ENCODE results near the gene SPOCK2. TPM values are rescaled to one million over a fixed set of nuclear protein-coding genes. Genes with fewer than 3 reads are reported as not detected.

SPOCK2 gene
- total and polyA plus RNA-seq, 2 donors (not counting 1 experiment from before 2014, with no cell fraction given), result 0.02 to 0.33 TPM

DNA sequence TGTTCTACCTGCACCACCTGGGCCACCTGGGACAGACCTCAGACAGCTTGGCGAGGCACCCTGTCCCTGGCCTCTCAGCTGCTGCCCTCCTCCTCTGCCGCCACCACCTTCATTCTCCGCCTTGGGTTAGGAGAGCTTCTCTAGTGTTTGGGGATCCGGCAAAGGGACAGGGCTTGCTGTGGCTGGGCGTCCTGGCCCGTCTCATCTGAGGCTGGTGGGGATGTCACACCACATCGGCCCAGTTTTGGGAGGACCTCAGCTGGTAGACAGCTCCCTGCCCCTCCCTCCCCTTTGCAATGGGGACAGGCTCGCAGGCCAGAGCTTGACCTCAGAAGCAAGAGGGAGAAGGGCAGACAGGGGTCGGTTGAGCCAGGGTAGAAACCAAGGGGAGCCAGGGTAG is 26.4 kb downstream of the SPOCK2 start:
- Histone ChIP-seq H3K4me2 (ENCODE audit: extremely low read depth, insufficient read depth, low read length) (no peak overlapping the region), H3K9me3 (ENCODE audit: control insufficient read depth, insufficient read depth, low read depth, low read length) (no peaks in the 10 kb centered on the region), H4K20me1 (ENCODE audit: control insufficient read depth, extremely low read depth, insufficient read depth, low read length) (no peaks in the 10 kb centered on the region), H3K27me3 (ENCODE audit: control insufficient read depth, insufficient read depth, low read length) (peaks cover 8% of the 10 kb centered on the region), H3K4me3 (replicated peaks in 1 of 4; ENCODE audit: control extremely low read depth in 1 of 4, insufficient read depth in 1 of 4, low read depth in 3 of 4, low read length in 4 of 4) (no peak overlapping the region), H3K79me2 (ENCODE audit: control insufficient read depth, insufficient read depth, low read length) (no peaks in the 10 kb centered on the region), H3K9ac (ENCODE audit: insufficient read depth, low read length) (no peak overlapping the region), H3K36me3 (ENCODE audit: control insufficient read depth, insufficient read depth, low read length) (no peaks in the 10 kb centered on the region), H3K4me1 (ENCODE audit: control insufficient read depth, extremely low read depth, insufficient read depth, low read length) (no peaks in the 10 kb centered on the region), H3K27ac (ENCODE audit: insufficient read depth, low read length) (no peak overlapping the region), H2AFZ (ENCODE audit: low read length) (no peak overlapping the region)
- TF ChIP-seq, protein P1, sequence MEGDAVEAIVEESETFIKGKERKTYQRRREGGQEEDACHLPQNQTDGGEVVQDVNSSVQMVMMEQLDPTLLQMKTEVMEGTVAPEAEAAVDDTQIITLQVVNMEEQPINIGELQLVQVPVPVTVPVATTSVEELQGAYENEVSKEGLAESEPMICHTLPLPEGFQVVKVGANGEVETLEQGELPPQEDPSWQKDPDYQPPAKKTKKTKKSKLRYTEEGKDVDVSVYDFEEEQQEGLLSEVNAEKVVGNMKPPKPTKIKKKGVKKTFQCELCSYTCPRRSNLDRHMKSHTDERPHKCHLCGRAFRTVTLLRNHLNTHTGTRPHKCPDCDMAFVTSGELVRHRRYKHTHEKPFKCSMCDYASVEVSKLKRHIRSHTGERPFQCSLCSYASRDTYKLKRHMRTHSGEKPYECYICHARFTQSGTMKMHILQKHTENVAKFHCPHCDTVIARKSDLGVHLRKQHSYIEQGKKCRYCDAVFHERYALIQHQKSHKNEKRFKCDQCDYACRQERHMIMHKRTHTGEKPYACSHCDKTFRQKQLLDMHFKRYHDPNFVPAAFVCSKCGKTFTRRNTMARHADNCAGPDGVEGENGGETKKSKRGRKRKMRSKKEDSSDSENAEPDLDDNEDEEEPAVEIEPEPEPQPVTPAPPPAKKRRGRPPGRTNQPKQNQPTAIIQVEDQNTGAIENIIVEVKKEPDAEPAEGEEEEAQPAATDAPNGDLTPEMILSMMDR (conservative IDR thresholded peaks at IDR 0.05 in 1 of 2, IDR thresholded peaks at IDR 0.05 in 1 of 2; ENCODE audit: low read depth in 1 of 2, low read length in 2 of 2), result no peak
- TF ChIP-seq EZH2 (IDR thresholded peaks at IDR 0.05; ENCODE audit: low read length, missing control alignments), result no peak
- DNase-seq (ENCODE audit: low read depth in 2 of 2), result no peak

DNA sequence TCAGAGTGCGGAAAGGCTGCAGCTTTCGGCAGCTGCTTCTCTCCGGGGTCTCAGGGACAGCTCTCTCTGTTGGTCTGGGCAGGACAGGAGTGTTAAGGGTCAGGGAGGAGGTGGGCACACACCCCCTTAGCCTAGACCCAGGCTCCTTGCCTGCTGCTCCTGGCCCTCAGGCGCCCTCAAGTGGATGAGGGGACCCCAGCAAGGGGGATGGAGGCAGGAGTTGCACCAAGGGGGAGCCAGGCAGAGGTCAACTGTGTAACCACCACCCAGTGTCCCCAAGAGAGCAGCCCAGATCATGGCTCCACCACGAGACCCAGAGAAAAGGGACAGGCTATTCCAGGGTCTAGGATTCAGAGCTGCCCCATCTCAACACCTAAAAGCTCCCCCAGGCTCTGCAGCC is 26.9 kb downstream of the SPOCK2 start:
- Histone ChIP-seq H3K4me2 (ENCODE audit: extremely low read depth, insufficient read depth, low read length) (no peak overlapping the region), H4K20me1 (ENCODE audit: control insufficient read depth, extremely low read depth, insufficient read depth, low read length) (no peaks in the 10 kb centered on the region), H3K9me3 (ENCODE audit: control insufficient read depth, insufficient read depth, low read depth, low read length) (no peaks in the 10 kb centered on the region), H3K79me2 (ENCODE audit: control insufficient read depth, insufficient read depth, low read length) (no peaks in the 10 kb centered on the region), H2AFZ (ENCODE audit: low read length) (no peak overlapping the region), H3K27ac (ENCODE audit: insufficient read depth, low read length) (no peak overlapping the region), H3K9ac (ENCODE audit: insufficient read depth, low read length) (no peak overlapping the region), H3K4me3 (replicated peaks in 1 of 4; ENCODE audit: control extremely low read depth in 1 of 4, insufficient read depth in 1 of 4, low read depth in 3 of 4, low read length in 4 of 4) (no peak overlapping the region), H3K4me1 (ENCODE audit: control insufficient read depth, extremely low read depth, insufficient read depth, low read length) (no peaks in the 10 kb centered on the region), H3K36me3 (ENCODE audit: control insufficient read depth, insufficient read depth, low read length) (no peaks in the 10 kb centered on the region), H3K27me3 (ENCODE audit: control insufficient read depth, insufficient read depth, low read length) (peaks cover 8% of the 10 kb centered on the region)
- no peak for DNase-seq (ENCODE audit: low read depth in 2 of 2)
- TF ChIP-seq EZH2 (IDR thresholded peaks at IDR 0.05; ENCODE audit: low read length, missing control alignments), result no peak
- TF ChIP-seq, protein P1 (conservative IDR thresholded peaks at IDR 0.05 in 1 of 2, IDR thresholded peaks at IDR 0.05 in 1 of 2; ENCODE audit: low read depth in 1 of 2, low read length in 2 of 2), result peak in 1 of 2 donors; percentile 26

DNA sequence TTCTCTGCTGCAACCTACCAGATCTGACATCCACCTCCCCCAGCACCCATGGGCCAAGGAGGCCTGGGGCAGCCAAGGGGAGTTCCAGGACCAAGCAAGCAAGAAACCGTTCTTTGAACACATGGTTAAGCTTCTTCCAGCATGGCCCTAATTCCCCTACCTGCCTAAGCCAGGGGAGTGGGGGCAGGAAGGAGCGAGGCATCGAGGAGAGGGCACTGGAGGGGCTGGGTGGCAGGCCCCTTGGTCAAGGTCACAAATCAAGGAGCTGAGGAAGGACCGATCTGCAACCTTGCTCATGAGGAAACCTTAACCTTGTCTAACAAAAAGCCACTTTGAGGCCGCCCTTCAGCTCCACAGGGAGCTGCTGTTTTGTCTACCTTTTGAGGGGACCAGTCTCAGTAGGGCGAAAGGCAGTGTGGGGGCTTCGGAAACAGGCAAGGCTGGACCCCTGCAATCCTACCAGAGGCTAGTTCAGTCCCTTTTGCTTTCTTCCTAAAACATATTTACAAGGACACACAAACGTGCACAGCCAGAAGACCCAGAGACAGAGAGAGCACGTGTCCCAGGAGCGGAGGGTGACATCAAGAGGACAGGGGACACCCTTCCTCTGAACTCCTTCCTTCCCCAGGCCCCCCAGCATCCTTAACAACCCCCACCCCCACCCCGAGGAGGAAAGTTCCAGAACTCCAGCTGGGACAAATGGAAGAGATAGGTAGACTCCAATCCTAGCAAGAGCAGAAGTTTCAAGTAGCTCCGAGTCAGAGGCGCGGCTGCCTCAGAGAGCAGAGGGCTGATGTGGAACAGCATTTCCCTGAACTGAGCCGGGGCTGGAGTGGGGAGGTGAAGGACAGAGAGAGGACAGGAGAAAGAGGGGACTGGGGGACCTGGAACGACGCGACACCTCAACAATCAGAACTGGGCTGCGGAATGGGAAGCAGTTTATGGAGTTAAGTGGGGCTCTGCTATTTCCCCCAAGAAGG is 28.2 kb downstream of the SPOCK2 start:
- H3K4me1 ChIP-seq (ENCODE audit: control insufficient read depth, extremely low read depth, insufficient read depth, low read length), result no peaks in the 10 kb centered on the region
- no peaks in the 10 kb centered on the region for H3K36me3 ChIP-seq (ENCODE audit: control insufficient read depth, insufficient read depth, low read length)
- H2AFZ ChIP-seq (ENCODE audit: low read length), result no peak overlapping the region
- no peaks in the 10 kb centered on the region for H3K79me2 ChIP-seq (ENCODE audit: control insufficient read depth, insufficient read depth, low read length)
- no peaks in the 10 kb centered on the region for H4K20me1 ChIP-seq (ENCODE audit: control insufficient read depth, extremely low read depth, insufficient read depth, low read length)
- H3K27me3 ChIP-seq (ENCODE audit: control insufficient read depth, insufficient read depth, low read length), result peaks cover 8% of the 10 kb centered on the region
- no peak overlapping the region for H3K4me3 ChIP-seq (replicated peaks in 1 of 4; ENCODE audit: control extremely low read depth in 1 of 4, insufficient read depth in 1 of 4, low read depth in 3 of 4, low read length in 4 of 4)
- no peak overlapping the region for H3K27ac ChIP-seq (ENCODE audit: insufficient read depth, low read length)
- no peak for DNase-seq (ENCODE audit: low read depth in 2 of 2)
- H3K9ac ChIP-seq (ENCODE audit: insufficient read depth, low read length), result no peak overlapping the region
- TF ChIP-seq, protein P1 (conservative IDR thresholded peaks at IDR 0.05 in 1 of 2, IDR thresholded peaks at IDR 0.05 in 1 of 2; ENCODE audit: low read depth in 1 of 2, low read length in 2 of 2), result no peak
- TF ChIP-seq EZH2 (IDR thresholded peaks at IDR 0.05; ENCODE audit: low read length, missing control alignments), result no peak
- no peak overlapping the region for H3K4me2 ChIP-seq (ENCODE audit: extremely low read depth, insufficient read depth, low read length)
- H3K9me3 ChIP-seq (ENCODE audit: control insufficient read depth, insufficient read depth, low read depth, low read length), result no peaks in the 10 kb centered on the region

All from fibroblast of lung (primary cell).